DMS114 treated with DMSO at 0.1 percent for 48 hours (cell line): ENCODE measurements around the gene PDE7B.

Source experiments
- DNase-seq: peaks from one replicate; lab custom pipeline; 2025; ENCODE audit not compliant: unreplicated experiment; lab: John Stamatoyannopoulos, UW

The PDE7B gene

GRCh38 chr6:136226027-136226673 is 374.6 kb downstream of the PDE7B start:
- DNase-seq, result peak; percentile 30

GRCh38 chr6:136226674-136227377 is 375.3 kb downstream of the PDE7B start:
- no peak for DNase-seq

- no peak for DNase-seq
These were observed 377.3 kb downstream of the PDE7B start for GRCh38 chr6:136228814-136229213.

- no peak for DNase-seq
These were observed 378.8 kb downstream of the PDE7B start for GRCh38 chr6:136230219-136230853.

- DNase-seq, result no peak
These were observed 381.2 kb downstream of the PDE7B start for GRCh38 chr6:136232701-136233100.

- no peak for DNase-seq
These were observed 383.7 kb downstream of the PDE7B start for GRCh38 chr6:136235233-136235564.

- DNase-seq, result no peak
These were observed 385.2 kb downstream of the PDE7B start for GRCh38 chr6:136236466-136237293.

GRCh38 chr6:136244061-136244616 is 392.6 kb downstream of the PDE7B start:
- DNase-seq, result no peak
